ENCODE results near the gene KSR2. TPM values are rescaled to one million over a fixed set of nuclear protein-coding genes. Genes with fewer than 3 reads are reported as not detected.

Gene KSR2
- total RNA-seq, 2 experiments from 2014 or later: 0.03 to 0.15 TPM

- H3K4me3 ChIP-seq (ENCODE audit: low read depth, low read length, poor library complexity, severe bottlenecking): no peak overlapping the region
- no peak for TF ChIP-seq CTCF (conservative IDR thresholded peaks at IDR 0.05; ENCODE audit: low read length)
- TF ChIP-seq EZH2phosphoT487 (IDR thresholded peaks at IDR 0.05; ENCODE audit: borderline replicate concordance, low read depth, low read length): no peak
- no TSS peak for BruUV-seq (replicated peaks)
Observed at GRCh38 chr12:117507548-117507947, 461.2 kb downstream of the KSR2 start.

GRCh38 chr12:117506333-117506732 lies 462.5 kb downstream of the KSR2 start:
- no peak overlapping the region for H3K27ac ChIP-seq (ENCODE audit: low read depth, low read length, poor library complexity, severe bottlenecking)
- H3K4me3 ChIP-seq (ENCODE audit: low read depth, low read length, poor library complexity, severe bottlenecking): no peak overlapping the region
- H3K9me2 ChIP-seq (ENCODE audit: insufficient read depth, low read length): no peaks in the 10 kb centered on the region
- no peak for DNase-seq (ENCODE audit: low spot score)
- ChIA-PET POLR2A (interaction anchor here (0.6 kb wide), 1 partner anchor 254 kb away, joined by 3 read pairs; no protein-coding TSS in a partner anchor), CTCF (ENCODE audit: unreplicated experiment) (no interaction called here)
- no peaks in the 10 kb centered on the region for H4K20me1 ChIP-seq (ENCODE audit: insufficient read depth, low read length)
- H3K4me2 ChIP-seq (ENCODE audit: low read length): no peak overlapping the region
- no peaks in the 10 kb centered on the region for H3K4me1 ChIP-seq (ENCODE audit: insufficient read depth, low read length, poor library complexity, severe bottlenecking)
- H3K9me3 ChIP-seq (ENCODE audit: low read length): no peaks in the 10 kb centered on the region
- H3K36me3 ChIP-seq (ENCODE audit: insufficient read depth, low read length): no peaks in the 10 kb centered on the region
- no TSS peak for BruUV-seq (replicated peaks)
- TF ChIP-seq CTCF (conservative IDR thresholded peaks at IDR 0.05; ENCODE audit: low read length) (no peak), EZH2phosphoT487 (IDR thresholded peaks at IDR 0.05; ENCODE audit: borderline replicate concordance, low read depth, low read length) (no peak)
- H3K79me2 ChIP-seq (ENCODE audit: insufficient read depth, low read depth, low read length): no peaks in the 10 kb centered on the region
- intact Hi-C loops (cut with micrococcal nuclease; ENCODE audit: unreplicated experiment): no loop called here
- no peak overlapping the region for H2AFZ ChIP-seq (ENCODE audit: low read length)

More at GRCh38 chr12:117507548-117507947, 461.2 kb downstream of the KSR2 start:
- Histone ChIP-seq H3K9me3 (ENCODE audit: low read length) (no peaks in the 10 kb centered on the region), H3K79me2 (ENCODE audit: insufficient read depth, low read depth, low read length) (no peaks in the 10 kb centered on the region), H4K20me1 (ENCODE audit: insufficient read depth, low read length) (no peaks in the 10 kb centered on the region), H3K4me1 (ENCODE audit: insufficient read depth, low read length, poor library complexity, severe bottlenecking) (no peaks in the 10 kb centered on the region), H3K9me2 (ENCODE audit: insufficient read depth, low read length) (no peaks in the 10 kb centered on the region), H3K27ac (ENCODE audit: low read depth, low read length, poor library complexity, severe bottlenecking) (no peak overlapping the region), H2AFZ (ENCODE audit: low read length) (no peak overlapping the region), H3K36me3 (ENCODE audit: insufficient read depth, low read length) (no peaks in the 10 kb centered on the region), H3K4me2 (ENCODE audit: low read length) (no peak overlapping the region)
- intact Hi-C loops (cut with micrococcal nuclease; ENCODE audit: unreplicated experiment): no loop called here
- no peak for DNase-seq (ENCODE audit: low spot score)
- ChIA-PET POLR2A (no interaction called here), CTCF (ENCODE audit: unreplicated experiment) (no interaction called here)

- no peak overlapping the region for H3K27ac ChIP-seq (ENCODE audit: low read depth, low read length, poor library complexity, severe bottlenecking)
- ChIA-PET POLR2A (no interaction called here), CTCF (ENCODE audit: unreplicated experiment) (no interaction called here)
- no peaks in the 10 kb centered on the region for H3K79me2 ChIP-seq (ENCODE audit: insufficient read depth, low read depth, low read length)
- no peak overlapping the region for H2AFZ ChIP-seq (ENCODE audit: low read length)
- H4K20me1 ChIP-seq (ENCODE audit: insufficient read depth, low read length): no peaks in the 10 kb centered on the region
- no peak overlapping the region for H3K4me3 ChIP-seq (ENCODE audit: low read depth, low read length, poor library complexity, severe bottlenecking)
- H3K4me1 ChIP-seq (ENCODE audit: insufficient read depth, low read length, poor library complexity, severe bottlenecking): no peaks in the 10 kb centered on the region
- H3K9me2 ChIP-seq (ENCODE audit: insufficient read depth, low read length): no peaks in the 10 kb centered on the region
- H3K36me3 ChIP-seq (ENCODE audit: insufficient read depth, low read length): no peaks in the 10 kb centered on the region
- no peak overlapping the region for H3K4me2 ChIP-seq (ENCODE audit: low read length)
- no peak for DNase-seq (ENCODE audit: low spot score)
- BruUV-seq (replicated peaks): no TSS peak
- TF ChIP-seq EZH2phosphoT487 (IDR thresholded peaks at IDR 0.05; ENCODE audit: borderline replicate concordance, low read depth, low read length) (no peak), CTCF (conservative IDR thresholded peaks at IDR 0.05; ENCODE audit: low read length) (no peak)
- intact Hi-C loops (cut with micrococcal nuclease; ENCODE audit: unreplicated experiment): no loop called here
- H3K9me3 ChIP-seq (ENCODE audit: low read length): no peaks in the 10 kb centered on the region
Observed at GRCh38 chr12:117502633-117503032, 466.2 kb downstream of the KSR2 start.

Data from OCI-LY7 (cell line).